GM13976 (cell line): ENCODE measurements around the gene EPHA6.

Experiments used
- DNase-seq: peaks from one replicate; pipeline ENCODE4 v3.0.0; 2012; ENCODE audit warnings: low spot score
- CTCF ChIP-seq: IDR thresholded peaks from 2 replicates; pipeline ENCODE4 v1.5.1; 2012; ENCODE audit warnings: borderline replicate concordance, mild to moderate bottlenecking; ENCODE audit not compliant: insufficient read depth; ENCODE audit errors: extremely low read depth, missing control alignments, control extremely low read depth
- in situ Hi-C: fragments of 300-500 bp; cut with MboI; formaldehyde crosslinking; loops from one replicate; pipeline ENCODE4 v1.12.0; 2022; ENCODE audit warnings: low sequenced_read_pairs, mixed read lengths, inconsistent platforms; ENCODE audit not compliant: unreplicated experiment

EPHA6 gene

GRCh38 chr3:97121386-97121785, 307.0 kb downstream of the EPHA6 start:
- no peak for TF ChIP-seq CTCF
- DNase-seq, result no peak

GRCh38 chr3:97125902-97126499, 311.6 kb downstream of the EPHA6 start:
- no peak for TF ChIP-seq CTCF
- in situ Hi-C loops, result no loop called here
- DNase-seq, result no peak

More at GRCh38 chr3:97121386-97121785, 307.0 kb downstream of the EPHA6 start:
- in situ Hi-C loops, result no loop called here

- TF ChIP-seq CTCF, result no peak
- DNase-seq, result no peak
- in situ Hi-C loops, result no loop called here
Observed at GRCh38 chr3:97131476-97131875, 317.1 kb downstream of the EPHA6 start.

GRCh38 chr3:97138914-97139541, 324.6 kb downstream of the EPHA6 start:
- DNase-seq, result no peak
- in situ Hi-C loops, result no loop called here

GRCh38 chr3:97148931-97149330, 334.5 kb downstream of the EPHA6 start:
- DNase-seq, result no peak
- TF ChIP-seq CTCF, result no peak
- in situ Hi-C loops, result no loop called here

More at GRCh38 chr3:97138914-97139541, 324.6 kb downstream of the EPHA6 start:
- no peak for TF ChIP-seq CTCF

- in situ Hi-C loops, result no loop called here
- DNase-seq, result no peak
Observed at GRCh38 chr3:97161169-97161568, 346.8 kb downstream of the EPHA6 start.

More at GRCh38 chr3:97161169-97161568, 346.8 kb downstream of the EPHA6 start:
- TF ChIP-seq CTCF, result no peak
